Effector memory CD4-positive, alpha-beta T cell (primary cell): ENCODE results near the gene RGS11.

ENCODE experiments used
- DNase-seq, 3 donors: peaks; one replicate each; pipeline ENCODE4 v3.0.0-alpha.2; 2020
- H3K27ac ChIP-seq: 2 replicates; pipeline ENCODE4 v1.7.0; 2013; ENCODE audit warnings: mild to moderate bottlenecking, low read length, moderate library complexity; ENCODE audit not compliant: insufficient read depth, poor library complexity, severe bottlenecking
- H3K27me3 ChIP-seq: replicated peaks from 2 replicates; pipeline ENCODE4 v1.7.0; 2013; ENCODE audit warnings: mild to moderate bottlenecking, low read length; ENCODE audit not compliant: insufficient read depth, control insufficient read depth, poor library complexity, severe bottlenecking
- H3K36me3 ChIP-seq: 2 replicates; pipeline ENCODE4 v1.7.0; 2013; ENCODE audit warnings: mild to moderate bottlenecking, low read length, moderate library complexity; ENCODE audit not compliant: control insufficient read depth, insufficient read depth
- H3K4me1 ChIP-seq: 2 replicates; pipeline ENCODE4 v1.7.0; 2013; ENCODE audit warnings: low read length, mild to moderate bottlenecking; ENCODE audit not compliant: control insufficient read depth, insufficient read depth, poor library complexity, severe bottlenecking
- H3K4me3 ChIP-seq: 2 replicates; pipeline ENCODE4 v1.7.0; 2013; ENCODE audit warnings: low read length, low read depth, mild to moderate bottlenecking; ENCODE audit not compliant: insufficient read depth, poor library complexity, severe bottlenecking
- H3K9me3 ChIP-seq: 2 replicates; pipeline ENCODE4 v1.7.0; 2013; ENCODE audit warnings: mild to moderate bottlenecking, low read length, moderate library complexity; ENCODE audit not compliant: control insufficient read depth

The RGS11 gene

GRCh38 chr16:297832-298231, 22.1 kb upstream of the RGS11 start:
- H3K27me3 ChIP-seq = no peaks in the 10 kb centered on the region
- H3K36me3 ChIP-seq = peaks cover 42% of the 10 kb centered on the region
- H3K4me3 ChIP-seq = no peak overlapping the region
- no peaks in the 10 kb centered on the region for H3K4me1 ChIP-seq
- no peak overlapping the region for H3K27ac ChIP-seq
- no peak for DNase-seq
- H3K9me3 ChIP-seq = no peaks in the 10 kb centered on the region

- Histone ChIP-seq H3K4me3 (no peak overlapping the region), H3K36me3 (peaks cover 46% of the 10 kb centered on the region)
These were observed 21.2 kb upstream of the RGS11 start for GRCh38 chr16:296806-297510.

GRCh38 chr16:296276-296675, 20.5 kb upstream of the RGS11 start:
- Histone ChIP-seq H3K27me3 (no peaks in the 10 kb centered on the region), H3K9me3 (no peaks in the 10 kb centered on the region), H3K4me3 (no peak overlapping the region), H3K4me1 (no peaks in the 10 kb centered on the region), H3K36me3 (peaks cover 52% of the 10 kb centered on the region), H3K27ac (no peak overlapping the region)
- no peak for DNase-seq

More at GRCh38 chr16:296806-297510, 21.2 kb upstream of the RGS11 start:
- no peak for DNase-seq
- Histone ChIP-seq H3K9me3 (no peaks in the 10 kb centered on the region), H3K4me1 (no peaks in the 10 kb centered on the region), H3K27ac (no peak overlapping the region), H3K27me3 (no peaks in the 10 kb centered on the region)

- Histone ChIP-seq H3K36me3 (peaks cover 78% of the 10 kb centered on the region), H3K27me3 (no peaks in the 10 kb centered on the region), H3K9me3 (no peaks in the 10 kb centered on the region), H3K4me1 (no peaks in the 10 kb centered on the region), H3K4me3 (no peak overlapping the region), H3K27ac (no peak overlapping the region)
- DNase-seq = no peak
These were observed 17.5 kb upstream of the RGS11 start for GRCh38 chr16:293043-293775.

GRCh38 chr16:291539-291938, 15.8 kb upstream of the RGS11 start:
- Histone ChIP-seq H3K4me3 (no peak overlapping the region), H3K27me3 (no peaks in the 10 kb centered on the region), H3K4me1 (no peaks in the 10 kb centered on the region), H3K36me3 (peaks cover 77% of the 10 kb centered on the region), H3K9me3 (no peaks in the 10 kb centered on the region), H3K27ac (no peak overlapping the region)
- DNase-seq = no peak

- no peak for DNase-seq
- no peaks in the 10 kb centered on the region for H3K4me1 ChIP-seq
- no peak overlapping the region for H3K27ac ChIP-seq
- H3K4me3 ChIP-seq = no peak overlapping the region
- no peaks in the 10 kb centered on the region for H3K27me3 ChIP-seq
- H3K36me3 ChIP-seq = peaks cover 74% of the 10 kb centered on the region
- H3K9me3 ChIP-seq = no peaks in the 10 kb centered on the region
These were observed 15.1 kb upstream of the RGS11 start for GRCh38 chr16:290681-291405.

- Histone ChIP-seq H3K27ac (no peak overlapping the region), H3K36me3 (peaks cover 74% of the 10 kb centered on the region), H3K4me3 (no peak overlapping the region), H3K9me3 (no peaks in the 10 kb centered on the region), H3K27me3 (no peaks in the 10 kb centered on the region), H3K4me1 (no peaks in the 10 kb centered on the region)
- no peak for DNase-seq
These were observed 14.4 kb upstream of the RGS11 start for GRCh38 chr16:290015-290680.

- Histone ChIP-seq H3K27ac (no peak overlapping the region), H3K36me3 (peaks cover 74% of the 10 kb centered on the region), H3K4me1 (no peaks in the 10 kb centered on the region)
These were observed 13.8 kb upstream of the RGS11 start for GRCh38 chr16:289395-289997.

GRCh38 chr16:287981-288920, 12.5 kb upstream of the RGS11 start:
- Histone ChIP-seq H3K4me1 (no peaks in the 10 kb centered on the region), H3K9me3 (no peaks in the 10 kb centered on the region), H3K36me3 (peaks cover 66% of the 10 kb centered on the region), H3K4me3 (no peak overlapping the region), H3K27me3 (no peaks in the 10 kb centered on the region), H3K27ac (no peak overlapping the region)
- DNase-seq = no peak

More at GRCh38 chr16:289395-289997, 13.8 kb upstream of the RGS11 start:
- Histone ChIP-seq H3K4me3 (no peak overlapping the region), H3K27me3 (no peaks in the 10 kb centered on the region), H3K9me3 (no peaks in the 10 kb centered on the region)
- DNase-seq = no peak
